ENCODE data around the gene ALPG.
"Not testable (repeated sequence)": the region's sequence is repeated elsewhere in the genome, so short reads cannot be mapped to it uniquely, and the experiment has no call there.

The ALPG gene

GRCh38 chr2:232369126-232369951, 37.3 kb upstream of the ALPG start:
- no peak overlapping the region for H3K4me3 ChIP-seq (ENCODE audit: insufficient read depth, low read length, poor library complexity, severe bottlenecking)
- TF ChIP-seq CTCF (IDR thresholded peaks at IDR 0.05; ENCODE audit: insufficient read depth, low read length, poor library complexity, severe bottlenecking) (no peak), EZH2phosphoT487 (conservative IDR thresholded peaks at IDR 0.05; ENCODE audit: low read length) (no peak)
- H3F3A ChIP-seq (ENCODE audit: insufficient read depth) = no peaks in the 10 kb centered on the region
- no peak overlapping the region for H2AFZ ChIP-seq (ENCODE audit: low read depth, low read length, severe bottlenecking)
- H3K36me3 ChIP-seq (ENCODE audit: low read length) = no peaks in the 10 kb centered on the region
- no peaks in the 10 kb centered on the region for H3K9me2 ChIP-seq (replicated peaks; ENCODE audit: insufficient read depth, low read length)
- no peaks in the 10 kb centered on the region for H3K9me3 ChIP-seq (ENCODE audit: insufficient read depth, low read length)
- H4K20me1 ChIP-seq (ENCODE audit: low read depth, low read length) = no peaks in the 10 kb centered on the region
- H3K27me3 ChIP-seq (ENCODE audit: low read length) = no peaks in the 10 kb centered on the region
- no peak overlapping the region for H3K27ac ChIP-seq (ENCODE audit: low read depth, low read length)
- no peak overlapping the region for H3K9ac ChIP-seq (ENCODE audit: low read length)
- no peaks in the 10 kb centered on the region for H3K79me2 ChIP-seq (ENCODE audit: insufficient read depth, low read length)
- no peak overlapping the region for H3K4me2 ChIP-seq (ENCODE audit: low read depth, low read length, poor library complexity, severe bottlenecking)

- not testable (repeated sequence) for H3F3A ChIP-seq (ENCODE audit: insufficient read depth); H3K79me2 ChIP-seq (ENCODE audit: insufficient read depth, low read length); H3K27ac ChIP-seq (ENCODE audit: low read depth, low read length); H3K9ac ChIP-seq (ENCODE audit: low read length); H3K27me3 ChIP-seq (ENCODE audit: low read length); H2AFZ ChIP-seq (ENCODE audit: low read depth, low read length, severe bottlenecking); H3K4me3 ChIP-seq (ENCODE audit: insufficient read depth, low read length, poor library complexity, severe bottlenecking); H3K4me2 ChIP-seq (ENCODE audit: low read depth, low read length, poor library complexity, severe bottlenecking); H3K9me3 ChIP-seq (ENCODE audit: insufficient read depth, low read length); H4K20me1 ChIP-seq (ENCODE audit: low read depth, low read length); H3K9me2 ChIP-seq (replicated peaks; ENCODE audit: insufficient read depth, low read length); H3K36me3 ChIP-seq (ENCODE audit: low read length)
Measured at GRCh38 chr2:232370007-232370406, 36.6 kb upstream of the ALPG start.

DNA sequence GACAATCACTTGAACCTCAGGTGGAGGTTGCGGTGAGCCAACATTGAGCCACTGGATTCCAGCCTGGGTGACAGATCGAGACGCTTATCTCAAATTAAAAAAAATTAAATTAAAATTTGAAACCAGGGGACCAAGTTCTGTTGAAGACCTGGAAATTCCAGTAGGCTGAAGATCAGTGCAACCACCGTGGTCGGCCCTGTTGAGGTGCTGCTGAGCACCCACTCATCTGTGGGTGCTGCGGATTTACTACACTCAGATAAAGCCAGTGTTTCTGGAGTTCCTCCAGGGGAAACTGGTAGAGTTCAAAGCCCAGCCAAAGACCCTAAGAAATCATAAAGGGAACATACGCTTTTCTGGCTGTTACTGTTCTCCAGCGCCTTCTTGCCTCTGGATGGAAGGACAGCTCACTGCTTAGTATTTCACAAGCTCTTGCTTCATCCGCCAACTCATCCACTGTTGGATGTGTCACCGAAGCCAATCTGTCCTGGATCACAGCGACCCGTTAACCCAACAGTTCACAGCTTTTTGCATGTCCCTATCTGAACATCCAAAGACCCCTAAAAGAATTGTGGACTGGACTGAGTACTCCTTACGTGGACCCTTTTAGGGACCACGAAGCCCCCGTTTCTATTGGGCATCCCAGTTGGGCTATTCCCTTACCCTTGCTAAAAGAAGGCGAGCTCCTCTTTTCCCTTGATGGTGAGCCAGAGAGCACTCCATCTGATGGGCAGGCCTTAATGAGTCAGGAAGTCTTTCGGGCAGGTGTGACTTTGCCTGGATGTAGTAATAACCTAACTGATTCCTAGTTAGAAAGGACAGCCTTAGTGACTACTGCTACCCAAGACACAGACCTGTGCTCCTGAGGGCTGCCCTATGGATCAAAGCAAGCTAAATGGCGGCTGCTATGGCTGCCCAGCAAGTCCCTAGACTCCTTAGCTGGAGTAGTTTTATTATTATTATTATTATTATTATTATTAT, 34.1 kb upstream of the ALPG start:
- Histone ChIP-seq H3K4me3 (ENCODE audit: insufficient read depth, low read length, poor library complexity, severe bottlenecking) (no peak overlapping the region), H3F3A (ENCODE audit: insufficient read depth) (no peaks in the 10 kb centered on the region), H3K9me2 (replicated peaks; ENCODE audit: insufficient read depth, low read length) (no peaks in the 10 kb centered on the region), H3K36me3 (ENCODE audit: low read length) (no peaks in the 10 kb centered on the region), H3K79me2 (ENCODE audit: insufficient read depth, low read length) (no peaks in the 10 kb centered on the region), H3K27me3 (ENCODE audit: low read length) (no peaks in the 10 kb centered on the region), H3K9me3 (ENCODE audit: insufficient read depth, low read length) (no peaks in the 10 kb centered on the region), H3K4me2 (ENCODE audit: low read depth, low read length, poor library complexity, severe bottlenecking) (no peak overlapping the region), H2AFZ (ENCODE audit: low read depth, low read length, severe bottlenecking) (no peak overlapping the region), H3K9ac (ENCODE audit: low read length) (no peak overlapping the region), H4K20me1 (ENCODE audit: low read depth, low read length) (no peaks in the 10 kb centered on the region), H3K27ac (ENCODE audit: low read depth, low read length) (no peak overlapping the region)
- TF ChIP-seq EZH2phosphoT487 (conservative IDR thresholded peaks at IDR 0.05; ENCODE audit: low read length) = no peak
- TF ChIP-seq CTCF (IDR thresholded peaks at IDR 0.05; ENCODE audit: insufficient read depth, low read length, poor library complexity, severe bottlenecking) = no peak
